H9 (cell line): ENCODE measurements around the gene TMEM187. TPM values are rescaled to one million over a fixed set of nuclear protein-coding genes. Genes with fewer than 3 reads are reported as not detected.

Experiments used
- DNase-seq: peaks from one replicate; pipeline ENCODE4 v3.0.0-alpha.2; 2017
- H2AFZ ChIP-seq: one replicate; pipeline ENCODE4 v1.6.1; 2013; ENCODE audit warnings: mild to moderate bottlenecking, low read length, control low read depth, moderate library complexity
- H2AK5ac ChIP-seq: 2 replicates; pipeline ENCODE4 v1.6.1; 2013; ENCODE audit warnings: low read length, control low read depth, mixed read lengths; ENCODE audit not compliant: insufficient read length
- H2BK120ac ChIP-seq: one replicate; pipeline ENCODE4 v1.6.1; 2013; ENCODE audit warnings: low read depth, mild to moderate bottlenecking, low read length, control low read depth, inconsistent platforms; ENCODE audit not compliant: poor library complexity, severe bottlenecking
- H2BK12ac ChIP-seq: 2 replicates; pipeline ENCODE4 v1.6.1; 2013; ENCODE audit warnings: low read length, control low read depth, mixed read lengths, low read depth; ENCODE audit not compliant: insufficient read length
- H2BK15ac ChIP-seq: 2 replicates; pipeline ENCODE4 v1.6.1; 2013; ENCODE audit warnings: low read depth, low read length, control low read depth
- H2BK20ac ChIP-seq: one replicate; pipeline ENCODE4 v1.6.1; 2013; ENCODE audit warnings: low read depth, mild to moderate bottlenecking, low read length, control low read depth, inconsistent platforms; ENCODE audit not compliant: poor library complexity, severe bottlenecking
- H2BK5ac ChIP-seq: 2 replicates; pipeline ENCODE4 v1.6.1; 2013; ENCODE audit warnings: low read length, control low read depth, mixed read lengths; ENCODE audit not compliant: insufficient read length
- H3K14ac ChIP-seq: 2 replicates; pipeline ENCODE4 v1.6.1; 2013; ENCODE audit warnings: low read length, control low read depth; ENCODE audit not compliant: insufficient read depth
- H3K18ac ChIP-seq: 2 replicates; pipeline ENCODE4 v1.6.1; 2013; ENCODE audit warnings: low read depth, mild to moderate bottlenecking, mixed read lengths, low read length, control low read depth; ENCODE audit not compliant: insufficient read length
- H3K23ac ChIP-seq: 2 replicates; pipeline ENCODE4 v1.6.1; 2013; ENCODE audit warnings: low read length, control low read depth, mixed read lengths, low read depth; ENCODE audit not compliant: insufficient read length
- H3K23me2 ChIP-seq: 2 replicates; pipeline ENCODE4 v1.6.1; 2013; ENCODE audit warnings: low read depth, mild to moderate bottlenecking, mixed read lengths, low read length, control low read depth; ENCODE audit not compliant: insufficient read length, poor library complexity, severe bottlenecking
- H3K27ac ChIP-seq: 2 replicates; pipeline ENCODE4 v1.5.1; 2013; ENCODE audit warnings: low read length, control low read depth, mixed read lengths, low read depth; ENCODE audit not compliant: insufficient read length
- H3K27me3 ChIP-seq: 2 replicates; pipeline ENCODE4 v1.6.1; 2013; ENCODE audit warnings: low read length, control low read depth, inconsistent platforms; ENCODE audit not compliant: insufficient read depth
- H3K4ac ChIP-seq: 2 replicates; pipeline ENCODE4 v1.6.1; 2013; ENCODE audit warnings: low read depth, mild to moderate bottlenecking, control low read depth, inconsistent platforms, low read length, moderate library complexity
- H3K4me1 ChIP-seq: 2 replicates; pipeline ENCODE4 v1.6.1; 2013; ENCODE audit warnings: low read length, control low read depth, inconsistent platforms; ENCODE audit not compliant: insufficient read depth
- H3K4me2 ChIP-seq: 2 replicates; pipeline ENCODE4 v1.6.1; 2013; ENCODE audit warnings: low read length, control low read depth, mixed read lengths; ENCODE audit not compliant: insufficient read length, insufficient read depth
- H3K56ac ChIP-seq: 2 replicates; pipeline ENCODE4 v1.6.1; 2013; ENCODE audit warnings: low read depth, mild to moderate bottlenecking, mixed read lengths, low read length, control low read depth; ENCODE audit not compliant: insufficient read length
- H3K79me1 ChIP-seq: 2 replicates; pipeline ENCODE4 v1.6.1; 2013; ENCODE audit warnings: low read depth, mild to moderate bottlenecking, moderate library complexity, low read length, control low read depth, inconsistent platforms; ENCODE audit not compliant: insufficient read depth, poor library complexity, severe bottlenecking
- H3K79me2 ChIP-seq: 2 replicates; pipeline ENCODE4 v1.6.1; 2013; ENCODE audit warnings: low read length, control low read depth, inconsistent platforms; ENCODE audit not compliant: insufficient read depth
- H3K9ac ChIP-seq: 2 replicates; pipeline ENCODE4 v1.6.1; 2013; ENCODE audit warnings: low read length, control low read depth, mixed read lengths; ENCODE audit not compliant: insufficient read length; ENCODE audit errors: extremely low read depth
- H3K9me3 ChIP-seq: one replicate; pipeline ENCODE4 v1.6.1; 2013; ENCODE audit warnings: low read depth, low read length, inconsistent platforms; ENCODE audit not compliant: control insufficient read depth
- H3T11ph ChIP-seq: one replicate; pipeline ENCODE4 v1.6.1; 2013; ENCODE audit warnings: mild to moderate bottlenecking, low read length, control low read depth, inconsistent platforms
- H4K20me1 ChIP-seq: one replicate; pipeline ENCODE4 v1.6.1; 2013; ENCODE audit not compliant: control insufficient read depth, insufficient read length, insufficient read depth
- H4K5ac ChIP-seq: 2 replicates; pipeline ENCODE4 v1.6.1; 2013; ENCODE audit warnings: low read depth, mild to moderate bottlenecking, mixed read lengths, low read length, control low read depth; ENCODE audit not compliant: insufficient read length
- H4K8ac ChIP-seq: replicated peaks from 2 replicates; pipeline ENCODE4 v1.6.1; 2013; ENCODE audit warnings: low read length, control low read depth, mixed read lengths, low read depth; ENCODE audit not compliant: insufficient read length
- H4K91ac ChIP-seq: 2 replicates; pipeline ENCODE4 v1.6.1; 2013; ENCODE audit warnings: low read depth, mild to moderate bottlenecking, moderate library complexity, mixed read lengths, low read length, control low read depth; ENCODE audit not compliant: insufficient read length
- H3K27ac Mint-ChIP-seq, 3 experiments: 2 replicates in 2 of 3; 3 replicates in 1 of 3; pipeline ENCODE4 v1.8.0; 2020 to 2021; ENCODE audit warnings: mixed read lengths in 3 of 3, mild to moderate bottlenecking in 1 of 3, moderate library complexity in 1 of 3
- H3K27me3 Mint-ChIP-seq: 2 replicates; pipeline ENCODE4 v1.8.0; 2021; ENCODE audit warnings: low read depth, mild to moderate bottlenecking, moderate library complexity, mixed read lengths
- H3K36me3 Mint-ChIP-seq, 3 experiments: 2 replicates in 2 of 3; 3 replicates in 1 of 3; pipeline ENCODE4 v1.8.0; 2020 to 2021; ENCODE audit warnings: low read depth in 3 of 3, mixed read lengths in 3 of 3; ENCODE audit not compliant: insufficient read depth in 1 of 3
- H3K4me1 Mint-ChIP-seq, 2 experiments: 2 replicates each; pipeline ENCODE4 v1.8.0; 2020; ENCODE audit warnings: mixed read lengths in 2 of 2
- H3K4me3 Mint-ChIP-seq, 2 experiments: 2 replicates in 1 of 2; 3 replicates in 1 of 2; pipeline ENCODE4 v1.8.0; 2020 to 2021; ENCODE audit warnings: mild to moderate bottlenecking in 2 of 2, mixed read lengths in 2 of 2, moderate library complexity in 1 of 2
- H3K9me3 Mint-ChIP-seq, 2 experiments: 2 replicates in 1 of 2; 3 replicates in 1 of 2; pipeline ENCODE4 v1.8.0; 2020; ENCODE audit warnings: mild to moderate bottlenecking in 2 of 2, mixed read lengths in 2 of 2, moderate library complexity in 1 of 2
- WGBS: extraction: QIAGEN DNeasy Blood & Tissue Kit; methylation state at CpG from one replicate; pipeline ENCODE4 v1.1.7; 2013; ENCODE audit warnings: missing lambda C conversion rate, low lambda C conversion rate, mixed read lengths; ENCODE audit not compliant: insufficient read length; ENCODE audit errors: extremely low coverage; 5-methylcytosine and 5-hydroxymethylcytosine counted together
- total RNA-seq: library from RNA; stranded (reverse); gene quantifications from 2 replicates; pipeline ENCODE4 v1.2.1, GENCODE V29; 2021
- TF ChIP-seq, protein P1 (sequence below): fragments of 200-600 bp; sonication (generic); conservative IDR thresholded peaks from 3 replicates; pipeline ENCODE4 v1.8.0; 2021; ENCODE audit warnings: antibody characterized with exemption, mild to moderate bottlenecking

The TMEM187 gene
- total RNA-seq, 1 experiment from 2014 or later: 2.7 TPM

DNA sequence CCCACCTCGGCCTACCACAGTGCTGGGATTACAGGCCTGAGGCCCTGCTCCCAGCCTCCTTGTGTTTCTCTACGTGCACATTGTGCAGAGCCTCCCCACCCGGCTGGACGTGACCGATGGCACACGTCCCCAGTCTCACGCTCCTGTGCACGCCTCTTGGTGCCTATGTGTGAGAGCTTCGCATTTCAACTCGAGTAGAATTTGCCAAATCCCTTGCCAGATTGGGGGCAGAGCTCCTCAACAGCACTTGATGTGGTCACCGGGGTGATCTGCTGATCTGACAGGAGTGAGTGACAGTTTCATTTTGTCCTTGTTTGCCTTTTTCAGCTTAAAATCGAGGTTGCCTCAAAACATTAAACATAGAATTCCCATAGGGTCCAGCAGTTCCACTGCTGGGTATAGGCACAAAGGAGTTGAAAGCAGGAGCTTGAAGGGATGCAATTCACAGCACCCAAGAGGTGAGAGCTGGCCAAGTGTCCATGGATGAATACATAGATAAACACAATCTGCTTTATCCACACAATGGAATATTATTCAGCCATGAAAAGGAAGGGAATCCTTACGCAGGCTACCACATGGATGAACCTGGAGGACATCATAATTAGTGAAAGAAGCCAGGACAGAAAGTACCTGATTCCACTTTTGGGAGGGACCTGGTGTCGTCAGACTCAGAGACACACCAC, 17.6 kb downstream of the TMEM187 start:
- Histone ChIP-seq H3K4me2 (no peak overlapping the region), H3K27ac (no peak overlapping the region), H3K4ac (no peak overlapping the region), H3T11ph (no peak overlapping the region), H2BK12ac (no peak overlapping the region), H3K4me1 (no peaks in the 10 kb centered on the region), H3K79me1 (no peaks in the 10 kb centered on the region), H3K23ac (no peak overlapping the region), H3K27me3 (no peaks in the 10 kb centered on the region), H4K8ac (no peak overlapping the region), H3K9me3 (peaks cover 14% of the 10 kb centered on the region), H2BK15ac (no peak overlapping the region), H4K20me1 (no peaks in the 10 kb centered on the region), H2AFZ (no peak overlapping the region), H3K9ac (no peak overlapping the region), H3K79me2 (no peaks in the 10 kb centered on the region), H2BK5ac (no peak overlapping the region), H3K23me2 (no peaks in the 10 kb centered on the region), H2AK5ac (no peak overlapping the region), H4K91ac (no peak overlapping the region), H3K18ac (no peak overlapping the region), H4K5ac (no peak overlapping the region), H3K14ac (no peak overlapping the region), H2BK20ac (no peak overlapping the region), H3K56ac (no peak overlapping the region), H2BK120ac (no peak overlapping the region)
- Mint-ChIP-seq H3K27ac (no peak overlapping the region), H3K4me1 (no peaks in the 10 kb centered on the region), H3K9me3 (peaks cover 61 to 67% of the 10 kb centered on the region in 2 experiments), H3K36me3 (peaks cover 5% of the 10 kb centered on the region in 3 experiments; a peak in 4 of 7 replicates), H3K27me3 (no peaks in the 10 kb centered on the region; the same call in 1 of the 2 replicates), H3K4me3 (no peak overlapping the region)
- no CpG with 5 or more reads among the region's 14 CpGs for WGBS
- DNase-seq: no peak
- TF ChIP-seq, protein P1, sequence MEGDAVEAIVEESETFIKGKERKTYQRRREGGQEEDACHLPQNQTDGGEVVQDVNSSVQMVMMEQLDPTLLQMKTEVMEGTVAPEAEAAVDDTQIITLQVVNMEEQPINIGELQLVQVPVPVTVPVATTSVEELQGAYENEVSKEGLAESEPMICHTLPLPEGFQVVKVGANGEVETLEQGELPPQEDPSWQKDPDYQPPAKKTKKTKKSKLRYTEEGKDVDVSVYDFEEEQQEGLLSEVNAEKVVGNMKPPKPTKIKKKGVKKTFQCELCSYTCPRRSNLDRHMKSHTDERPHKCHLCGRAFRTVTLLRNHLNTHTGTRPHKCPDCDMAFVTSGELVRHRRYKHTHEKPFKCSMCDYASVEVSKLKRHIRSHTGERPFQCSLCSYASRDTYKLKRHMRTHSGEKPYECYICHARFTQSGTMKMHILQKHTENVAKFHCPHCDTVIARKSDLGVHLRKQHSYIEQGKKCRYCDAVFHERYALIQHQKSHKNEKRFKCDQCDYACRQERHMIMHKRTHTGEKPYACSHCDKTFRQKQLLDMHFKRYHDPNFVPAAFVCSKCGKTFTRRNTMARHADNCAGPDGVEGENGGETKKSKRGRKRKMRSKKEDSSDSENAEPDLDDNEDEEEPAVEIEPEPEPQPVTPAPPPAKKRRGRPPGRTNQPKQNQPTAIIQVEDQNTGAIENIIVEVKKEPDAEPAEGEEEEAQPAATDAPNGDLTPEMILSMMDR: no peak
